ENCODE results near the gene SNTG2. TPM values are rescaled to one million over a fixed set of nuclear protein-coding genes. Genes with fewer than 3 reads are reported as not detected.

Gene SNTG2
- total RNA-seq, 2 experiments from 2014 or later, result not detected

GRCh38 chr2:989781-990467, 39.3 kb downstream of the SNTG2 start:
- intact Hi-C loops (cut with micrococcal nuclease; ENCODE audit: unreplicated experiment), result no loop called here
- Histone ChIP-seq H3K36me3 (ENCODE audit: insufficient read depth, low read length) (no peaks in the 10 kb centered on the region), H3K4me3 (ENCODE audit: low read depth, low read length, poor library complexity, severe bottlenecking) (no peak overlapping the region), H3K9me3 (ENCODE audit: low read length) (no peaks in the 10 kb centered on the region), H3K79me2 (ENCODE audit: insufficient read depth, low read depth, low read length) (no peaks in the 10 kb centered on the region), H2AFZ (ENCODE audit: low read length) (no peak overlapping the region), H4K20me1 (ENCODE audit: insufficient read depth, low read length) (no peaks in the 10 kb centered on the region), H3K27ac (ENCODE audit: low read depth, low read length, poor library complexity, severe bottlenecking) (no peak overlapping the region), H3K4me2 (ENCODE audit: low read length) (no peak overlapping the region), H3K4me1 (ENCODE audit: insufficient read depth, low read length, poor library complexity, severe bottlenecking) (no peaks in the 10 kb centered on the region), H3K9me2 (ENCODE audit: insufficient read depth, low read length) (no peaks in the 10 kb centered on the region)
- DNase-seq (ENCODE audit: low spot score), result no peak
- no TSS peak for BruUV-seq (replicated peaks)
- TF ChIP-seq EZH2phosphoT487 (IDR thresholded peaks at IDR 0.05; ENCODE audit: borderline replicate concordance, low read depth, low read length) (no peak), CTCF (conservative IDR thresholded peaks at IDR 0.05; ENCODE audit: low read length) (no peak)
- CTCF ChIA-PET (ENCODE audit: unreplicated experiment), result no interaction called here
- POLR2A ChIA-PET, result no interaction called here

- no peak for TF ChIP-seq EZH2phosphoT487 (IDR thresholded peaks at IDR 0.05; ENCODE audit: borderline replicate concordance, low read depth, low read length)
- TF ChIP-seq CTCF (conservative IDR thresholded peaks at IDR 0.05; ENCODE audit: low read length), result no peak
Observed at GRCh38 chr2:990970-991369, 40.3 kb downstream of the SNTG2 start.

GRCh38 chr2:1002350-1002749, 51.7 kb downstream of the SNTG2 start:
- no peak overlapping the region for H3K4me2 ChIP-seq (ENCODE audit: low read length)
- H3K36me3 ChIP-seq (ENCODE audit: insufficient read depth, low read length), result no peaks in the 10 kb centered on the region
- ChIA-PET POLR2A (interaction anchor here (0.5 to 0.7 kb wide), 3 partner anchors 78 to 239 kb away, joined by 3 to 4 read pairs (median 3); no protein-coding TSS in a partner anchor), CTCF (ENCODE audit: unreplicated experiment) (no interaction called here)
- DNase-seq (ENCODE audit: low spot score), result no peak
- no peaks in the 10 kb centered on the region for H3K4me1 ChIP-seq (ENCODE audit: insufficient read depth, low read length, poor library complexity, severe bottlenecking)
- no TSS peak for BruUV-seq (replicated peaks)
- H3K27ac ChIP-seq (ENCODE audit: low read depth, low read length, poor library complexity, severe bottlenecking), result no peak overlapping the region
- H3K79me2 ChIP-seq (ENCODE audit: insufficient read depth, low read depth, low read length), result no peaks in the 10 kb centered on the region
- H3K9me3 ChIP-seq (ENCODE audit: low read length), result no peaks in the 10 kb centered on the region
- H3K9me2 ChIP-seq (ENCODE audit: insufficient read depth, low read length), result no peaks in the 10 kb centered on the region
- no peak for TF ChIP-seq CTCF (conservative IDR thresholded peaks at IDR 0.05; ENCODE audit: low read length)
- TF ChIP-seq EZH2phosphoT487 (IDR thresholded peaks at IDR 0.05; ENCODE audit: borderline replicate concordance, low read depth, low read length), result no peak
- no peak overlapping the region for H2AFZ ChIP-seq (ENCODE audit: low read length)
- no peaks in the 10 kb centered on the region for H4K20me1 ChIP-seq (ENCODE audit: insufficient read depth, low read length)
- no peak overlapping the region for H3K4me3 ChIP-seq (ENCODE audit: low read depth, low read length, poor library complexity, severe bottlenecking)
- intact Hi-C loops (cut with micrococcal nuclease; ENCODE audit: unreplicated experiment), result no loop called here

More at GRCh38 chr2:990970-991369, 40.3 kb downstream of the SNTG2 start:
- no peaks in the 10 kb centered on the region for H4K20me1 ChIP-seq (ENCODE audit: insufficient read depth, low read length)
- H3K4me2 ChIP-seq (ENCODE audit: low read length), result no peak overlapping the region
- DNase-seq (ENCODE audit: low spot score), result no peak
- no peak overlapping the region for H2AFZ ChIP-seq (ENCODE audit: low read length)
- H3K9me3 ChIP-seq (ENCODE audit: low read length), result no peaks in the 10 kb centered on the region
- no peaks in the 10 kb centered on the region for H3K36me3 ChIP-seq (ENCODE audit: insufficient read depth, low read length)
- H3K79me2 ChIP-seq (ENCODE audit: insufficient read depth, low read depth, low read length), result no peaks in the 10 kb centered on the region
- H3K4me1 ChIP-seq (ENCODE audit: insufficient read depth, low read length, poor library complexity, severe bottlenecking), result no peaks in the 10 kb centered on the region
- H3K9me2 ChIP-seq (ENCODE audit: insufficient read depth, low read length), result no peaks in the 10 kb centered on the region
- H3K4me3 ChIP-seq (ENCODE audit: low read depth, low read length, poor library complexity, severe bottlenecking), result no peak overlapping the region
- no TSS peak for BruUV-seq (replicated peaks)
- intact Hi-C loops (cut with micrococcal nuclease; ENCODE audit: unreplicated experiment), result no loop called here
- ChIA-PET CTCF (ENCODE audit: unreplicated experiment) (no interaction called here), POLR2A (interaction anchor here (0.6 kb wide), 1 partner anchor 244 kb away, joined by 4 read pairs; no protein-coding TSS in a partner anchor)
- H3K27ac ChIP-seq (ENCODE audit: low read depth, low read length, poor library complexity, severe bottlenecking), result no peak overlapping the region
